H1 (cell line): ENCODE results near the gene NOTCH4. TPM values are rescaled to one million over a fixed set of nuclear protein-coding genes. Genes with fewer than 3 reads are reported as not detected.

Source experiments
- POLR2AphosphoS5 ChIP-seq: IDR thresholded peaks from 2 replicates; pipeline ENCODE4 v1.6.1; 2011; ENCODE audit warnings: low read depth, low read length
- RNF2 ChIP-seq: fragments of 200-900, 300-1000 bp; sonication (generic); IDR thresholded peaks from 2 replicates; pipeline ENCODE4 v1.7.1; 2016; ENCODE audit warnings: borderline replicate concordance, low read depth, mild to moderate bottlenecking, antibody characterized with exemption, low read length; ENCODE audit not compliant: poor library complexity, severe bottlenecking; ENCODE audit errors: missing control alignments
- TCF12 ChIP-seq: IDR thresholded peaks from 2 replicates; pipeline ENCODE4 v1.6.1; 2011; ENCODE audit warnings: low read depth, mild to moderate bottlenecking, low read length
- polyA plus RNA-seq, 7 experiments: library from polyadenylated mRNA; depleted of rRNA in 3 of 7; stranded (reverse) in 5 of 7; unstranded in 2 of 7; fragments of >200 nt in 5 of 7; fragments of 200-250 nt in 2 of 7; gene quantifications; 1 replicate in 5 of 7; 2 replicates in 1 of 7; 4 replicates in 1 of 7; pipeline versions ENCODE4 v1.2.1 to v1.2.3, GENCODE V29; 2011 to 2013; ENCODE audit warnings: missing spikeins in 2 of 7, mixed read lengths in 2 of 7
- total RNA-seq: library from RNA; stranded (reverse); fragmentation: NEBNext Ultra II Directional; extraction: Animal tissue kit (Norgen Biotek cat#: 25700); gene quantifications from 2 replicates; pipeline ENCODE4 v1.2.1, GENCODE V29; 2021
- TF ChIP-seq, protein P1 (sequence below): fragments of 300-600 bp; sonication (generic); IDR thresholded peaks from 2 replicates; pipeline ENCODE4 v1.7.1; 2012; ENCODE audit warnings: low read length, moderate library complexity, mild to moderate bottlenecking, inconsistent platforms; ENCODE audit not compliant: insufficient replicate concordance
- TF ChIP-seq, protein P2 (sequence below): IDR thresholded peaks from 2 replicates; pipeline ENCODE4 v1.6.1; 2012; ENCODE audit warnings: inconsistent platforms
- TF ChIP-seq, protein P3 (sequence below): IDR thresholded peaks from 2 replicates; pipeline ENCODE4 v1.6.1; 2012; ENCODE audit warnings: inconsistent platforms

Gene NOTCH4
- total and polyA plus RNA-seq, 2 of the 8 experiments (the other 6 are each of a cell fraction or from before 2014, with no cell fraction given), result 1.9 to 2.8 TPM

GRCh38 chr6:32218167-32218566 is 5.7 kb downstream of the NOTCH4 start (continued):
- TF ChIP-seq, protein P1, sequence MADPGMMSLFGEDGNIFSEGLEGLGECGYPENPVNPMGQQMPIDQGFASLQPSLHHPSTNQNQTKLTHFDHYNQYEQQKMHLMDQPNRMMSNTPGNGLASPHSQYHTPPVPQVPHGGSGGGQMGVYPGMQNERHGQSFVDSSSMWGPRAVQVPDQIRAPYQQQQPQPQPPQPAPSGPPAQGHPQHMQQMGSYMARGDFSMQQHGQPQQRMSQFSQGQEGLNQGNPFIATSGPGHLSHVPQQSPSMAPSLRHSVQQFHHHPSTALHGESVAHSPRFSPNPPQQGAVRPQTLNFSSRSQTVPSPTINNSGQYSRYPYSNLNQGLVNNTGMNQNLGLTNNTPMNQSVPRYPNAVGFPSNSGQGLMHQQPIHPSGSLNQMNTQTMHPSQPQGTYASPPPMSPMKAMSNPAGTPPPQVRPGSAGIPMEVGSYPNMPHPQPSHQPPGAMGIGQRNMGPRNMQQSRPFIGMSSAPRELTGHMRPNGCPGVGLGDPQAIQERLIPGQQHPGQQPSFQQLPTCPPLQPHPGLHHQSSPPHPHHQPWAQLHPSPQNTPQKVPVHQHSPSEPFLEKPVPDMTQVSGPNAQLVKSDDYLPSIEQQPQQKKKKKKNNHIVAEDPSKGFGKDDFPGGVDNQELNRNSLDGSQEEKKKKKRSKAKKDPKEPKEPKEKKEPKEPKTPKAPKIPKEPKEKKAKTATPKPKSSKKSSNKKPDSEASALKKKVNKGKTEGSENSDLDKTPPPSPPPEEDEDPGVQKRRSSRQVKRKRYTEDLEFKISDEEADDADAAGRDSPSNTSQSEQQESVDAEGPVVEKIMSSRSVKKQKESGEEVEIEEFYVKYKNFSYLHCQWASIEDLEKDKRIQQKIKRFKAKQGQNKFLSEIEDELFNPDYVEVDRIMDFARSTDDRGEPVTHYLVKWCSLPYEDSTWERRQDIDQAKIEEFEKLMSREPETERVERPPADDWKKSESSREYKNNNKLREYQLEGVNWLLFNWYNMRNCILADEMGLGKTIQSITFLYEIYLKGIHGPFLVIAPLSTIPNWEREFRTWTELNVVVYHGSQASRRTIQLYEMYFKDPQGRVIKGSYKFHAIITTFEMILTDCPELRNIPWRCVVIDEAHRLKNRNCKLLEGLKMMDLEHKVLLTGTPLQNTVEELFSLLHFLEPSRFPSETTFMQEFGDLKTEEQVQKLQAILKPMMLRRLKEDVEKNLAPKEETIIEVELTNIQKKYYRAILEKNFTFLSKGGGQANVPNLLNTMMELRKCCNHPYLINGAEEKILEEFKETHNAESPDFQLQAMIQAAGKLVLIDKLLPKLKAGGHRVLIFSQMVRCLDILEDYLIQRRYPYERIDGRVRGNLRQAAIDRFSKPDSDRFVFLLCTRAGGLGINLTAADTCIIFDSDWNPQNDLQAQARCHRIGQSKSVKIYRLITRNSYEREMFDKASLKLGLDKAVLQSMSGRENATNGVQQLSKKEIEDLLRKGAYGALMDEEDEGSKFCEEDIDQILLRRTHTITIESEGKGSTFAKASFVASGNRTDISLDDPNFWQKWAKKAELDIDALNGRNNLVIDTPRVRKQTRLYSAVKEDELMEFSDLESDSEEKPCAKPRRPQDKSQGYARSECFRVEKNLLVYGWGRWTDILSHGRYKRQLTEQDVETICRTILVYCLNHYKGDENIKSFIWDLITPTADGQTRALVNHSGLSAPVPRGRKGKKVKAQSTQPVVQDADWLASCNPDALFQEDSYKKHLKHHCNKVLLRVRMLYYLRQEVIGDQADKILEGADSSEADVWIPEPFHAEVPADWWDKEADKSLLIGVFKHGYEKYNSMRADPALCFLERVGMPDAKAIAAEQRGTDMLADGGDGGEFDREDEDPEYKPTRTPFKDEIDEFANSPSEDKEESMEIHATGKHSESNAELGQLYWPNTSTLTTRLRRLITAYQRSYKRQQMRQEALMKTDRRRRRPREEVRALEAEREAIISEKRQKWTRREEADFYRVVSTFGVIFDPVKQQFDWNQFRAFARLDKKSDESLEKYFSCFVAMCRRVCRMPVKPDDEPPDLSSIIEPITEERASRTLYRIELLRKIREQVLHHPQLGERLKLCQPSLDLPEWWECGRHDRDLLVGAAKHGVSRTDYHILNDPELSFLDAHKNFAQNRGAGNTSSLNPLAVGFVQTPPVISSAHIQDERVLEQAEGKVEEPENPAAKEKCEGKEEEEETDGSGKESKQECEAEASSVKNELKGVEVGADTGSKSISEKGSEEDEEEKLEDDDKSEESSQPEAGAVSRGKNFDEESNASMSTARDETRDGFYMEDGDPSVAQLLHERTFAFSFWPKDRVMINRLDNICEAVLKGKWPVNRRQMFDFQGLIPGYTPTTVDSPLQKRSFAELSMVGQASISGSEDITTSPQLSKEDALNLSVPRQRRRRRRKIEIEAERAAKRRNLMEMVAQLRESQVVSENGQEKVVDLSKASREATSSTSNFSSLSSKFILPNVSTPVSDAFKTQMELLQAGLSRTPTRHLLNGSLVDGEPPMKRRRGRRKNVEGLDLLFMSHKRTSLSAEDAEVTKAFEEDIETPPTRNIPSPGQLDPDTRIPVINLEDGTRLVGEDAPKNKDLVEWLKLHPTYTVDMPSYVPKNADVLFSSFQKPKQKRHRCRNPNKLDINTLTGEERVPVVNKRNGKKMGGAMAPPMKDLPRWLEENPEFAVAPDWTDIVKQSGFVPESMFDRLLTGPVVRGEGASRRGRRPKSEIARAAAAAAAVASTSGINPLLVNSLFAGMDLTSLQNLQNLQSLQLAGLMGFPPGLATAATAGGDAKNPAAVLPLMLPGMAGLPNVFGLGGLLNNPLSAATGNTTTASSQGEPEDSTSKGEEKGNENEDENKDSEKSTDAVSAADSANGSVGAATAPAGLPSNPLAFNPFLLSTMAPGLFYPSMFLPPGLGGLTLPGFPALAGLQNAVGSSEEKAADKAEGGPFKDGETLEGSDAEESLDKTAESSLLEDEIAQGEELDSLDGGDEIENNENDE, result no peak
- TF ChIP-seq RNF2, result no peak
- TF ChIP-seq POLR2AphosphoS5, result no peak
- TF ChIP-seq, protein P2, sequence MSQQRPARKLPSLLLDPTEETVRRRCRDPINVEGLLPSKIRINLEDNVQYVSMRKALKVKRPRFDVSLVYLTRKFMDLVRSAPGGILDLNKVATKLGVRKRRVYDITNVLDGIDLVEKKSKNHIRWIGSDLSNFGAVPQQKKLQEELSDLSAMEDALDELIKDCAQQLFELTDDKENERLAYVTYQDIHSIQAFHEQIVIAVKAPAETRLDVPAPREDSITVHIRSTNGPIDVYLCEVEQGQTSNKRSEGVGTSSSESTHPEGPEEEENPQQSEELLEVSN, result no peak
- TF ChIP-seq, protein P3, sequence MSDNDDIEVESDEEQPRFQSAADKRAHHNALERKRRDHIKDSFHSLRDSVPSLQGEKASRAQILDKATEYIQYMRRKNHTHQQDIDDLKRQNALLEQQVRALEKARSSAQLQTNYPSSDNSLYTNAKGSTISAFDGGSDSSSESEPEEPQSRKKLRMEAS, result no peak
- TF ChIP-seq TCF12, result no peak
